Sigmoid colon (tissue), 4 donors: ENCODE data around the gene COL15A1.

Experiments
- CTCF ChIP-seq, 4 experiments: fragments of 450-650 bp in 3 of 4; fragments of 200-600 bp in 1 of 4; IDR thresholded peaks; one replicate each; pipeline ENCODE4 v1.5.1; 2016 to 2019; ENCODE audit warnings: antibody characterized with exemption in 4 of 4, mild to moderate bottlenecking in 3 of 4, moderate library complexity in 2 of 4
- EP300 ChIP-seq, 4 donors: sonication (generic); formaldehyde crosslinking; IDR thresholded peaks; one replicate each; pipeline ENCODE4 v1.6.1; 2017; ENCODE audit warnings: antibody characterized with exemption in 4 of 4
- POLR2A ChIP-seq, 2 donors: fragments of 450-650 bp; IDR thresholded peaks; one replicate each; pipeline ENCODE4 v1.6.1; 2016; ENCODE audit warnings: antibody characterized with exemption in 2 of 2, mild to moderate bottlenecking in 2 of 2, moderate library complexity in 2 of 2

- TF ChIP-seq CTCF (IDR thresholded peaks at IDR 0.05): no peak
- no peak for TF ChIP-seq EP300 (IDR thresholded peaks at IDR 0.05)
- TF ChIP-seq POLR2A (IDR thresholded peaks at IDR 0.05): peak in 1 of 2 donors; percentile 13
Measured at GRCh38 chr9:98944057-98944733, 488 bp downstream of the COL15A1 start.
